Erythroblast (primary cell): ENCODE measurements around the gene ULK4.

Source experiments
- GATA1 ChIP-seq: IDR thresholded peaks from 2 replicates; pipeline ENCODE4 v1.6.1; 2011; ENCODE audit warnings: low read depth, mild to moderate bottlenecking, control low read depth, low read length, moderate library complexity
- POLR2A ChIP-seq: IDR thresholded peaks from 2 replicates; pipeline ENCODE4 v1.6.1; 2011; ENCODE audit warnings: mild to moderate bottlenecking, low read length

DNA sequence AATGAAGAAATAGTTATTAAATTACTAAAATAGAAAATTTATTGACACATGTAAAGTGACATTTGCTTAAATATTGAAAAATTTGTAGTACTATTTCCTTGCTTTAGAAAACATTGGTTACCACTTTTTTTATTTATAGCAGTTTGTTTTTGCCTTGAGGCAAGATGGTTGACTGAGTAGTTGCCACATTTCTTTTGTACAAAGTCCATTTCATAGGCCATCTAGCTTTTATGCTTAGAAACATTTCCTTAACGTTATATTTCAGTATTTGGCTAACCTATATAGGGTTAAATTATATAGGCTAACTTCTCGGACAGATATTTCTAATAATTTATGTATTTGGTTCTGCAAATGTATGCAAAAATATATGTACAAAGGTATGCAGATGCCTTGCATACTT, 745.5 kb downstream of the ULK4 start:
- TF ChIP-seq POLR2A (no peak), GATA1 (no peak)
